ENCODE measurements around the gene RASA2.

DNA sequence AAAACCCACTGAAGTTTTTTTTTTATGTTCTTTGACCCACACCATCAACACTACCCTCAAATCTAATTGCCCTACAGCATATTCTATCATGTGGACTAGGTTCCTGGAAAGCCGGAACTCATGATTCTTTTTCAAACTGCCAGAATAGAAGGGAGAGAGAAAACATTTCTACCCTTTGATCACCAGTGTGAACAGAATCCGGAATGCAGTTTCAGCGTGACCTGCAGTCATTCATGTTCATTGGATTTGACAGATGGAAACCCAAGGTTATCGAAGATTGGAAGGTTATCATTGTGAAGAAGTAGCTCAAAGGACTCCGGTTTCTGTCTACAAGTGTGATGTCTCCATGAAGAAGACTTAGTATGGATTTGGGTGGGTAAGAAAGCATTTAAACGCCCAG is 39.4 kb upstream of the RASA2 start:
- TF ChIP-seq, protein P1, sequence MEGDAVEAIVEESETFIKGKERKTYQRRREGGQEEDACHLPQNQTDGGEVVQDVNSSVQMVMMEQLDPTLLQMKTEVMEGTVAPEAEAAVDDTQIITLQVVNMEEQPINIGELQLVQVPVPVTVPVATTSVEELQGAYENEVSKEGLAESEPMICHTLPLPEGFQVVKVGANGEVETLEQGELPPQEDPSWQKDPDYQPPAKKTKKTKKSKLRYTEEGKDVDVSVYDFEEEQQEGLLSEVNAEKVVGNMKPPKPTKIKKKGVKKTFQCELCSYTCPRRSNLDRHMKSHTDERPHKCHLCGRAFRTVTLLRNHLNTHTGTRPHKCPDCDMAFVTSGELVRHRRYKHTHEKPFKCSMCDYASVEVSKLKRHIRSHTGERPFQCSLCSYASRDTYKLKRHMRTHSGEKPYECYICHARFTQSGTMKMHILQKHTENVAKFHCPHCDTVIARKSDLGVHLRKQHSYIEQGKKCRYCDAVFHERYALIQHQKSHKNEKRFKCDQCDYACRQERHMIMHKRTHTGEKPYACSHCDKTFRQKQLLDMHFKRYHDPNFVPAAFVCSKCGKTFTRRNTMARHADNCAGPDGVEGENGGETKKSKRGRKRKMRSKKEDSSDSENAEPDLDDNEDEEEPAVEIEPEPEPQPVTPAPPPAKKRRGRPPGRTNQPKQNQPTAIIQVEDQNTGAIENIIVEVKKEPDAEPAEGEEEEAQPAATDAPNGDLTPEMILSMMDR (conservative IDR thresholded peaks at IDR 0.05; ENCODE audit: low read length) = no peak
- TF ChIP-seq EZH2phosphoT487 (IDR thresholded peaks at IDR 0.05; ENCODE audit: borderline replicate concordance) = no peak
